Fibroblast of pulmonary artery (primary cell): Measurements from ENCODE around the gene GJE1.
A peak's percentile ranks its signal among the peaks of the same experiment; 100 is the strongest.
"Not testable (repeated sequence)": the region's sequence is repeated elsewhere in the genome, so short reads cannot be mapped to it uniquely, and the experiment has no call there.

Source experiments
- DNase-seq: peaks from one replicate; pipeline ENCODE4 v3.0.0-alpha.2; 2010; ENCODE audit warnings: low read depth
- H3K4me3 ChIP-seq: replicated peaks from 2 replicates; pipeline ENCODE4 v1.5.1; 2011; ENCODE audit warnings: low read depth, mild to moderate bottlenecking, control low read depth, low read length, moderate library complexity
- CTCF ChIP-seq: IDR thresholded peaks from 2 replicates; pipeline ENCODE4 v1.5.1; 2011; ENCODE audit warnings: mild to moderate bottlenecking, control low read depth, low read length, inconsistent platforms; ENCODE audit errors: missing control alignments

GJE1 gene

DNA sequence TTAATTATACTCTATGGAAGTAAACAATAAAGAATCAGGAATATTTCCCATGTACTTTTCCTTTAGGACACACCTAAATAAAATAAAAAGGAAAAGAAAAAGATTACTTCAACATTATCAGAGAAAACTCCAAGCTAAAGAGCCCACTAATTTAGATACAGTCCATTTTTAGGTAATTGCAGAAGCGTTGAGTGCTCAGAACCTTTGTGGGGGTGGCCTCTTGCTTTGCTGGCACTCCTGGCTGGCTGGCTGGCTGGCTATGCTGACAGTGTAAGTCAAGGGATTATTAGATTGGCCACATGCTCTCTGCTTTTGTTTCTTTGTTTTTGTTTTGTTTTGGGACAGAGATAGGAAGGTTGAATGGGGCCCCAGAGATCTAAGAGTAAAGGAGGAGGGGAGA, at the start of gene GJE1:
GJE1 (plus strand) TSS at position 301 of the 400 bp plus-strand sequence. CDS start 234 bp downstream, outside the sequence.
- no peak for TF ChIP-seq CTCF
- H3K4me3 ChIP-seq: no peak within 1 kb of the TSS
- DNase-seq: no peak

DNA sequence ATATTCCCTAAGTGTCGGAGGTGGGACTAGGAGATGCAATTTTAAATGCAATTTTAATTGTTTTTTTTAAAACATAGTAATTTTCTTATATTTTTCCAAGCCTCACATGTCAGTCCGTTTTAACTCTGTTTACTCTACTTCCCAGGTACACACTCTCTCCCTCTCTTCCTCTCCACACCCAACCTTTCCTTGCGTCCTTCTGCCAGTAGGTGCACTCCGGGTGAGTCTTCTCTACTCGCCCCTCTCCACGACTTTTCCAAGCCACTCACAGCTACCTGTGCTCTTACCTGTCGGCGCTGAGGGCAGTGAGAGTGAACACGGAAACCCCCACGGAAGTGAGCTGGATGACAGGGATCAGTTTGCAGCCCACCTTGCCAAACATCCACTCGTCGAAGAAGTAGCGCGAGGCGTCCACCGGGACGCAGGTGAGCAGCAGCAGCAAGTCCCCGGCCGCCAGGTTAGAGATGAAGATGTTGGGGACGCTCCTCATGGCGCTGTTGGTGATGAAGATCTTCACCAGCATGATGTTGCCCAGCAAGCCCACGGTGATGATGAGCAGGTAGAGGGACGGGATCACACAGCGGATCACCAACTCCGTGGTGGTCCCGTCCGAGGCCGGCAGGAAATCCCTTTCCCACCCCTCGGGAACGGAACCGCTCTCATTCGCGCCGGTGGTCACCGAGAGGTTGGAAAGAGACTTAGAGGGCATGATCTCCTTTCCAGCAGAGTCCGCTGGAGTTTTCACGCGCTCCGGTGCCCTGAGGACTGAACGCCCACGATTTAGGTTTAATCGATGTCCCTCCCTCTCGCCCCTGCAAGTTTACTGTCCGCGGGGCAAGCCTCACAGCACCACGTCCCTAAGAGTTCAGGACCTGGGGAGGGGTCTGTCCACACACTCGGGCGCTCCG, 44.5 kb upstream of the GJE1 start:
- no peak for DNase-seq
- no peak overlapping the region for H3K4me3 ChIP-seq
- TF ChIP-seq CTCF: no peak

- no peak for TF ChIP-seq CTCF
- H3K4me3 ChIP-seq: no peak overlapping the region
- DNase-seq: peak; percentile 53
Measured at GRCh38 chr6:142088858-142089216, 43.9 kb upstream of the GJE1 start.

GRCh38 chr6:142104820-142105219, 27.9 kb upstream of the GJE1 start:
- not testable (repeated sequence) for DNase-seq

GRCh38 chr6:142110820-142111219, 21.9 kb upstream of the GJE1 start:
- not testable (repeated sequence) for H3K4me3 ChIP-seq, DNase-seq

More at GRCh38 chr6:142104820-142105219, 27.9 kb upstream of the GJE1 start:
- H3K4me3 ChIP-seq: not testable (repeated sequence)

DNA sequence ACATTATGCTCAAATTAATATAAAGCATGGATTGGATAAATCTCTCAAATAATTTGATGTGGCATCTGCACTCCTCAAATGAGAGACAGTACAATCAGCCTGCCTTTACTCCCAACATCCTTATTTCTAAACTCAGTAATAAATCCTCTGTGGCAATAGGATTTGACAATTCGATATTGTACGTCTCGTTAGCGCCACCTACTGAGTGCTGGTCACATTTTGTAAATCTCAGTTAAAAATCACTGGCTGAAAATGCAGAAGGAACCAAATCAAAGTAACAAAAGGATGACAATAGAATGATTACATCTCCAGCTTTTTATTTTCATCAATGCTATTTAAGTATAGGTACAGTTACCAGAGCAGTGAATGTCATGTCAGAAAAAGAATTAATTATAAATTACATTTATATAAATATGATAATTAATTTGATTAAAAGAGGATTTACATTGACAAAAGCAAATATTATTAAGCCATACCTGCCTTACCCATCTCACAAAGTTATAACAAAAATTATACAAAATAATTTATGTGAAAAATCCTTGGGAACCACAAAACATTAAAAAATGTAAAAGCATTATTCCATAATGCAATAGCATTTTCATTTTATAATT, 20.2 kb upstream of the GJE1 start:
- TF ChIP-seq CTCF: peak; percentile 76
- no peak overlapping the region for H3K4me3 ChIP-seq
- DNase-seq: peak; percentile 88

DNA sequence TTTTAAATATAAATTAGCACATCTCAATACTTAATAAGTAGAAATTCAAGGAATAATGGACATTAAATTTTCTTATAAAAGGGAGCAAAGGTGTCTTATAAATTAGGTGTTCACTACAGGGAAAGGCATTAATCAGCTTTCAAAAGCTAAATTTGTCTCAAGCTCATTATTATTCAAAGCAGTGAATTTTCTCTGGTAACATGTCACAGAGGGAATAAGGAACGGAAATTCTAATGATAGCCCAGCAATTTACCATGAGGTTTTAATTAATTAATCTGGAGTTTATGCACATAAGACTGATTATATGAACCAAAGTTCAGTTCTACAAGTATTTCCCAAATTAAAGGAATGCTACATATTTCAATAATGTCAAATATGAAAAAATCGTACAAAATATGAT, 15.4 kb upstream of the GJE1 start:
- no peak for DNase-seq
- no peak overlapping the region for H3K4me3 ChIP-seq
- TF ChIP-seq CTCF: no peak

DNA sequence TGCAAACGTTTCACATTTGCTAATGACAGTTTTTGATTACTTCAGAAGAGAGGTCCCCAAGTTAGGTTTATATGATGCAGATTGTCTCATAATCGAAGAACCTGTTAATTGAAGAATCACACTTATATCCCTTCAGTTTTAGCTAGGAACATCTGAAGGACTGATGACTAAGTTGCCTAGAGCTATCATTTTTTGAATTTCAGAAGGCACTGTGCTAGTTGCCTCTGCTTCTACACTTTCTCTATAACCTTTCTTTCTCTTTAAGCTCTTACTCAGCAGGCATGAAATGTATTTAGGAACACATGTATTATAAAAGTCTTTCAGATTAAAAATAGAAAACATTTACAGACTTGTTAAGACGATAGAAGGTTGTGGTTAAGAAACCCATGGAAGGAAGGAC, 14.4 kb upstream of the GJE1 start:
- no peak for DNase-seq
- H3K4me3 ChIP-seq: no peak overlapping the region
- no peak for TF ChIP-seq CTCF
